ENCODE results near the gene MKRN2OS. TPM values are rescaled to one million over a fixed set of nuclear protein-coding genes. Genes with fewer than 3 reads are reported as not detected.

MKRN2OS gene
- total and polyA plus RNA-seq, 4 donors, result 0.06 to 0.42 (median 0.17) TPM

DNA sequence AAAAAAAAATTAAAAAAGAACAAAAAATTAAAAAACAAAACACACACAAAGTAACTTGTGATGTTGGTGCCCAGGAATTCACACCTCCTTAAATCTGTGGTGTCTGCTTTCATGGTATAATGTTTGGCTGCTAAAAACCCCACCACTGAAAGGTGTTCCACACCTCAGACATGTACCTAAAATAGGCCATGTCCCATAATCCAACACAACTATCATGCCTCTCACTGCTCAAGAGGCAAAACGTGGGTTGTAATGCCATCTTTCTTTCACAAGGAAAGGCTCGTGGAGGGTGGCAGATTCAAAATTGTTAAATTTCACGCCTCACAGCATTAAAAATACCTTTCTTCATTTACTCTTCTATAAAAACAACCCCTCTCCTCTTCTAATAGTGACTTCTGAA is 41.1 kb upstream of the MKRN2OS start:
- Histone ChIP-seq H3K27ac (ENCODE audit: low read depth in 1 of 2, low read length in 2 of 2) (no peak overlapping the region), H3K4me1 (ENCODE audit: control insufficient read depth in 4 of 4, insufficient read depth in 4 of 4, low read length in 3 of 4) (peaks cover 0 to 8% (median 4%) of the 10 kb centered on the region in 4 donors), H3K9ac (ENCODE audit: low read depth in 1 of 2, low read length in 2 of 2) (no peak overlapping the region), H3K9me3 (ENCODE audit: control insufficient read depth in 4 of 4, low read length in 3 of 4) (no peaks in the 10 kb centered on the region), H3K4me3 (ENCODE audit: low read depth in 1 of 3, low read length in 3 of 3) (no peak overlapping the region), H3K36me3 (ENCODE audit: control insufficient read depth in 4 of 4, insufficient read depth in 3 of 4, low read depth in 1 of 4, low read length in 3 of 4) (peaks cover 12 to 84% (median 67%) of the 10 kb centered on the region in 4 donors), H3K27me3 (ENCODE audit: control insufficient read depth in 4 of 4, insufficient read depth in 4 of 4, low read length in 3 of 4) (no peaks in the 10 kb centered on the region)
- TF ChIP-seq, protein P1, sequence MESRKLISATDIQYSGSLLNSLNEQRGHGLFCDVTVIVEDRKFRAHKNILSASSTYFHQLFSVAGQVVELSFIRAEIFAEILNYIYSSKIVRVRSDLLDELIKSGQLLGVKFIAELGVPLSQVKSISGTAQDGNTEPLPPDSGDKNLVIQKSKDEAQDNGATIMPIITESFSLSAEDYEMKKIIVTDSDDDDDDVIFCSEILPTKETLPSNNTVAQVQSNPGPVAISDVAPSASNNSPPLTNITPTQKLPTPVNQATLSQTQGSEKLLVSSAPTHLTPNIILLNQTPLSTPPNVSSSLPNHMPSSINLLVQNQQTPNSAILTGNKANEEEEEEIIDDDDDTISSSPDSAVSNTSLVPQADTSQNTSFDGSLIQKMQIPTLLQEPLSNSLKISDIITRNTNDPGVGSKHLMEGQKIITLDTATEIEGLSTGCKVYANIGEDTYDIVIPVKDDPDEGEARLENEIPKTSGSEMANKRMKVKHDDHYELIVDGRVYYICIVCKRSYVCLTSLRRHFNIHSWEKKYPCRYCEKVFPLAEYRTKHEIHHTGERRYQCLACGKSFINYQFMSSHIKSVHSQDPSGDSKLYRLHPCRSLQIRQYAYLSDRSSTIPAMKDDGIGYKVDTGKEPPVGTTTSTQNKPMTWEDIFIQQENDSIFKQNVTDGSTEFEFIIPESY (IDR thresholded peaks at IDR 0.05), result no peak
- no peak for TF ChIP-seq RAD21 (IDR thresholded peaks at IDR 0.05)
- TF ChIP-seq TAF1 (conservative IDR thresholded peaks at IDR 0.05), result no peak
- no peak for TF ChIP-seq NR2F2 (IDR thresholded peaks at IDR 0.05)
- no peak for TF ChIP-seq JUND (IDR thresholded peaks at IDR 0.05)
- no peak for TF ChIP-seq FOXA1 (IDR thresholded peaks at IDR 0.05)
- DNase-seq (ENCODE audit: low spot score), result no peak
- WGBS, result 92% methylated on average over 3 of the region's 3 CpGs

DNA sequence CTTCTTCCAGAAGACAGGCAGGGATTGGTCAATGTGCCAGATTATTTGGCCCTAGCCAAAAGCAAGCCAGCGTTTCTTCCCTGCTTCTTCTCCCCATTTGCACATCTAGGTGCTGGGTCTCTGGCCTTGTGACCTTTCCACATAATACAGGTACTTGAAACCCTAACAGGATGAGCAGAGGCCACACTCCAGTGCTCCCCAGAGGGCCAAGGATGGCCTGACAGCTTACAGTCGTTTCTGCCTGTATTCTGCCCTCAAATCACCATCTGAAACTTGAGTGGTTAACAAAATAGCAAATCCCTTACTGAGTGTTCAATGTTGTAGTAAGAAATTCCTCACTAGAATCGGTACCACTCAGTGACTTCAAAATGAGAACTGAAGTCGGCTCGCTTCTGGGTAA is 40.7 kb upstream of the MKRN2OS start:
- Histone ChIP-seq H3K4me3 (ENCODE audit: low read depth in 1 of 3, low read length in 3 of 3) (no peak overlapping the region), H3K27ac (ENCODE audit: low read depth in 1 of 2, low read length in 2 of 2) (no peak overlapping the region), H3K9ac (ENCODE audit: low read depth in 1 of 2, low read length in 2 of 2) (no peak overlapping the region), H3K36me3 (ENCODE audit: control insufficient read depth in 4 of 4, insufficient read depth in 3 of 4, low read depth in 1 of 4, low read length in 3 of 4) (peaks cover 12 to 84% (median 65%) of the 10 kb centered on the region in 4 donors), H3K4me1 (ENCODE audit: control insufficient read depth in 4 of 4, insufficient read depth in 4 of 4, low read length in 3 of 4) (peaks cover 0 to 8% (median 4%) of the 10 kb centered on the region in 4 donors), H3K9me3 (ENCODE audit: control insufficient read depth in 4 of 4, low read length in 3 of 4) (no peaks in the 10 kb centered on the region), H3K27me3 (ENCODE audit: control insufficient read depth in 4 of 4, insufficient read depth in 4 of 4, low read length in 3 of 4) (no peaks in the 10 kb centered on the region)
- TF ChIP-seq, protein P1 (IDR thresholded peaks at IDR 0.05), result no peak
- TF ChIP-seq, protein P2, sequence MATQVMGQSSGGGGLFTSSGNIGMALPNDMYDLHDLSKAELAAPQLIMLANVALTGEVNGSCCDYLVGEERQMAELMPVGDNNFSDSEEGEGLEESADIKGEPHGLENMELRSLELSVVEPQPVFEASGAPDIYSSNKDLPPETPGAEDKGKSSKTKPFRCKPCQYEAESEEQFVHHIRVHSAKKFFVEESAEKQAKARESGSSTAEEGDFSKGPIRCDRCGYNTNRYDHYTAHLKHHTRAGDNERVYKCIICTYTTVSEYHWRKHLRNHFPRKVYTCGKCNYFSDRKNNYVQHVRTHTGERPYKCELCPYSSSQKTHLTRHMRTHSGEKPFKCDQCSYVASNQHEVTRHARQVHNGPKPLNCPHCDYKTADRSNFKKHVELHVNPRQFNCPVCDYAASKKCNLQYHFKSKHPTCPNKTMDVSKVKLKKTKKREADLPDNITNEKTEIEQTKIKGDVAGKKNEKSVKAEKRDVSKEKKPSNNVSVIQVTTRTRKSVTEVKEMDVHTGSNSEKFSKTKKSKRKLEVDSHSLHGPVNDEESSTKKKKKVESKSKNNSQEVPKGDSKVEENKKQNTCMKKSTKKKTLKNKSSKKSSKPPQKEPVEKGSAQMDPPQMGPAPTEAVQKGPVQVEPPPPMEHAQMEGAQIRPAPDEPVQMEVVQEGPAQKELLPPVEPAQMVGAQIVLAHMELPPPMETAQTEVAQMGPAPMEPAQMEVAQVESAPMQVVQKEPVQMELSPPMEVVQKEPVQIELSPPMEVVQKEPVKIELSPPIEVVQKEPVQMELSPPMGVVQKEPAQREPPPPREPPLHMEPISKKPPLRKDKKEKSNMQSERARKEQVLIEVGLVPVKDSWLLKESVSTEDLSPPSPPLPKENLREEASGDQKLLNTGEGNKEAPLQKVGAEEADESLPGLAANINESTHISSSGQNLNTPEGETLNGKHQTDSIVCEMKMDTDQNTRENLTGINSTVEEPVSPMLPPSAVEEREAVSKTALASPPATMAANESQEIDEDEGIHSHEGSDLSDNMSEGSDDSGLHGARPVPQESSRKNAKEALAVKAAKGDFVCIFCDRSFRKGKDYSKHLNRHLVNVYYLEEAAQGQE (IDR thresholded peaks at IDR 0.05), result no peak
- TF ChIP-seq FOXA2 (IDR thresholded peaks at IDR 0.05), result no peak
- no peak for TF ChIP-seq NR2F2 (IDR thresholded peaks at IDR 0.05)
- no peak for TF ChIP-seq FOXA1 (IDR thresholded peaks at IDR 0.05)
- TF ChIP-seq YY1 (IDR thresholded peaks at IDR 0.05), result no peak
- no peak for TF ChIP-seq RAD21 (IDR thresholded peaks at IDR 0.05)
- no peak for TF ChIP-seq HNF4A (conservative IDR thresholded peaks at IDR 0.05)
- TF ChIP-seq, protein P3, sequence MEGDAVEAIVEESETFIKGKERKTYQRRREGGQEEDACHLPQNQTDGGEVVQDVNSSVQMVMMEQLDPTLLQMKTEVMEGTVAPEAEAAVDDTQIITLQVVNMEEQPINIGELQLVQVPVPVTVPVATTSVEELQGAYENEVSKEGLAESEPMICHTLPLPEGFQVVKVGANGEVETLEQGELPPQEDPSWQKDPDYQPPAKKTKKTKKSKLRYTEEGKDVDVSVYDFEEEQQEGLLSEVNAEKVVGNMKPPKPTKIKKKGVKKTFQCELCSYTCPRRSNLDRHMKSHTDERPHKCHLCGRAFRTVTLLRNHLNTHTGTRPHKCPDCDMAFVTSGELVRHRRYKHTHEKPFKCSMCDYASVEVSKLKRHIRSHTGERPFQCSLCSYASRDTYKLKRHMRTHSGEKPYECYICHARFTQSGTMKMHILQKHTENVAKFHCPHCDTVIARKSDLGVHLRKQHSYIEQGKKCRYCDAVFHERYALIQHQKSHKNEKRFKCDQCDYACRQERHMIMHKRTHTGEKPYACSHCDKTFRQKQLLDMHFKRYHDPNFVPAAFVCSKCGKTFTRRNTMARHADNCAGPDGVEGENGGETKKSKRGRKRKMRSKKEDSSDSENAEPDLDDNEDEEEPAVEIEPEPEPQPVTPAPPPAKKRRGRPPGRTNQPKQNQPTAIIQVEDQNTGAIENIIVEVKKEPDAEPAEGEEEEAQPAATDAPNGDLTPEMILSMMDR (IDR thresholded peaks at IDR 0.05; ENCODE audit: low read depth, low read length, missing input control), result no peak
- TF ChIP-seq SP1 (IDR thresholded peaks at IDR 0.05), result no peak
- TF ChIP-seq JUND (IDR thresholded peaks at IDR 0.05), result no peak
- TF ChIP-seq EGR1 (IDR thresholded peaks at IDR 0.05; ENCODE audit: low read depth in 2 of 2), result no peak
- TF ChIP-seq, protein P4, sequence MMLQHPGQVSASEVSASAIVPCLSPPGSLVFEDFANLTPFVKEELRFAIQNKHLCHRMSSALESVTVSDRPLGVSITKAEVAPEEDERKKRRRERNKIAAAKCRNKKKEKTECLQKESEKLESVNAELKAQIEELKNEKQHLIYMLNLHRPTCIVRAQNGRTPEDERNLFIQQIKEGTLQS (IDR thresholded peaks at IDR 0.05), result no peak
- TF ChIP-seq, protein P5, sequence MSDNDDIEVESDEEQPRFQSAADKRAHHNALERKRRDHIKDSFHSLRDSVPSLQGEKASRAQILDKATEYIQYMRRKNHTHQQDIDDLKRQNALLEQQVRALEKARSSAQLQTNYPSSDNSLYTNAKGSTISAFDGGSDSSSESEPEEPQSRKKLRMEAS (IDR thresholded peaks at IDR 0.05), result no peak
- TF ChIP-seq HNF4G (IDR thresholded peaks at IDR 0.05), result no peak
- TF ChIP-seq RXRA (IDR thresholded peaks at IDR 0.05), result no peak
- no peak for DNase-seq (ENCODE audit: low spot score)
- 86% methylated on average over 5 of the region's 5 CpGs for whole genome bisulfite sequencing

Data from liver (tissue), 9 donors.